OCI-LY3 (cell line): ENCODE data around the gene FDXR.

Experiments
- H2AFZ ChIP-seq: fragments of 200-600, 300-600 bp; shearing (Covaris generic); 2 replicates; pipeline ENCODE4 v1.6.0; 2014; ENCODE audit warnings: antibody characterized with exemption, low read depth, low read length
- H3K27ac ChIP-seq: fragments of 200-600, 300-600 bp; sonication (generic); 2 replicates; pipeline ENCODE4 v1.5.1; 2014; ENCODE audit warnings: mild to moderate bottlenecking, low read length, moderate library complexity, mixed read lengths
- H3K27me3 ChIP-seq: fragments of 200-600, 300-600 bp; sonication (generic); 2 replicates; pipeline ENCODE4 v1.6.1; 2014; ENCODE audit warnings: low read depth, low read length, mixed read lengths
- H3K36me3 ChIP-seq: fragments of 200-600, 300-600 bp; sonication (generic); replicated peaks from 2 replicates; pipeline ENCODE3; 2014; ENCODE audit warnings: low read depth, low read length, mixed read lengths
- H3K4me1 ChIP-seq: fragments of 300-600, 200-600 bp; sonication (generic); 2 replicates; pipeline ENCODE4 v1.6.1; 2014; ENCODE audit warnings: low read length, mixed read lengths
- H3K4me2 ChIP-seq: fragments of 200-600, 300-600 bp; sonication (generic); 2 replicates; pipeline ENCODE4 v1.6.1; 2014; ENCODE audit warnings: low read length, mixed read lengths
- H3K4me3 ChIP-seq: fragments of 300-600, 200-600 bp; sonication (generic); 2 replicates; pipeline ENCODE4 v1.5.1; 2014; ENCODE audit warnings: antibody characterized with exemption, mild to moderate bottlenecking, low read length, moderate library complexity
- H3K79me2 ChIP-seq: fragments of 300-600, 200-600 bp; shearing (Covaris generic); 2 replicates; pipeline ENCODE4 v1.6.1; 2014; ENCODE audit warnings: mild to moderate bottlenecking, low read length, mixed read lengths
- H3K9ac ChIP-seq: fragments of 300-600, 200-600 bp; shearing (Covaris generic); 2 replicates; pipeline ENCODE4 v1.6.0; 2014; ENCODE audit warnings: mild to moderate bottlenecking, low read length, moderate library complexity
- H3K9me3 ChIP-seq: fragments of 200-600, 300-600 bp; shearing (Covaris generic); 2 replicates; pipeline ENCODE4 v1.6.1; 2014; ENCODE audit warnings: low read length, mixed read lengths; ENCODE audit not compliant: insufficient read depth
- H4K20me1 ChIP-seq: fragments of 200-600, 300-600 bp; sonication (generic); 2 replicates; pipeline ENCODE4 v1.6.1; 2016; ENCODE audit warnings: low read length, mixed read lengths; ENCODE audit not compliant: insufficient read depth
- CTCF ChIP-seq: fragments of 200-600, 300-600 bp; sonication (generic); IDR thresholded peaks from 2 replicates; pipeline ENCODE4 v1.5.1; 2014; ENCODE audit warnings: antibody characterized with exemption, low read length, low read depth
- EZH2phosphoT487 ChIP-seq: fragments of 200-600 bp; shearing (Covaris generic); IDR thresholded peaks from 2 replicates; pipeline ENCODE4 v1.6.1; 2018; ENCODE audit warnings: antibody characterized with exemption, mixed run types, low read depth

Gene FDXR

GRCh38 chr17:74921026-74921681 lies 48.4 kb upstream of the FDXR start:
- no peak for TF ChIP-seq CTCF
- no peak for TF ChIP-seq EZH2phosphoT487
- Histone ChIP-seq H3K4me2 (no peak overlapping the region), H3K27me3 (no peaks in the 10 kb centered on the region), H3K4me3 (no peak overlapping the region), H3K79me2 (no peaks in the 10 kb centered on the region), H3K9ac (no peak overlapping the region), H3K9me3 (no peaks in the 10 kb centered on the region), H2AFZ (no peak overlapping the region), H3K36me3 (no peaks in the 10 kb centered on the region), H3K27ac (no peak overlapping the region), H3K4me1 (no peaks in the 10 kb centered on the region), H4K20me1 (no peaks in the 10 kb centered on the region)

GRCh38 chr17:74920642-74921025 lies 47.8 kb upstream of the FDXR start:
- Histone ChIP-seq H3K9me3 (no peaks in the 10 kb centered on the region), H3K9ac (no peak overlapping the region), H3K27ac (no peak overlapping the region), H3K4me3 (no peak overlapping the region), H2AFZ (no peak overlapping the region), H3K36me3 (no peaks in the 10 kb centered on the region), H3K4me1 (no peaks in the 10 kb centered on the region), H4K20me1 (no peaks in the 10 kb centered on the region), H3K27me3 (no peaks in the 10 kb centered on the region), H3K4me2 (no peak overlapping the region), H3K79me2 (no peaks in the 10 kb centered on the region)
- no peak for TF ChIP-seq CTCF
- TF ChIP-seq EZH2phosphoT487, result no peak

- Histone ChIP-seq H3K4me3 (no peak overlapping the region), H3K36me3 (no peaks in the 10 kb centered on the region), H3K9me3 (no peaks in the 10 kb centered on the region), H3K27me3 (no peaks in the 10 kb centered on the region), H3K4me2 (no peak overlapping the region), H3K27ac (no peak overlapping the region), H2AFZ (no peak overlapping the region), H3K9ac (no peak overlapping the region), H4K20me1 (no peaks in the 10 kb centered on the region), H3K4me1 (no peaks in the 10 kb centered on the region), H3K79me2 (no peaks in the 10 kb centered on the region)
- no peak for TF ChIP-seq CTCF
Observed at GRCh38 chr17:74920306-74920620, 47.5 kb upstream of the FDXR start.

- no peak overlapping the region for H3K27ac ChIP-seq
- no peak overlapping the region for H3K4me2 ChIP-seq
- no peak overlapping the region for H2AFZ ChIP-seq
- TF ChIP-seq CTCF (no peak), EZH2phosphoT487 (no peak)
- H3K9me3 ChIP-seq, result no peaks in the 10 kb centered on the region
- no peaks in the 10 kb centered on the region for H4K20me1 ChIP-seq
- H3K27me3 ChIP-seq, result no peaks in the 10 kb centered on the region
- no peaks in the 10 kb centered on the region for H3K79me2 ChIP-seq
- no peaks in the 10 kb centered on the region for H3K36me3 ChIP-seq
- H3K4me3 ChIP-seq, result no peak overlapping the region
- no peaks in the 10 kb centered on the region for H3K4me1 ChIP-seq
- H3K9ac ChIP-seq, result no peak overlapping the region
Observed at GRCh38 chr17:74919440-74920305, 46.9 kb upstream of the FDXR start.
